ENCODE results near the gene ROR2. TPM values are rescaled to one million over a fixed set of nuclear protein-coding genes. Genes with fewer than 3 reads are reported as not detected.

The ROR2 gene
- total RNA-seq, 1 experiment from 2014 or later = 2.7 TPM

GRCh38 chr9:91905991-91906469, 44.0 kb downstream of the ROR2 start:
- Histone ChIP-seq H3K27ac (ENCODE audit: insufficient read length, low read depth, low read length) (no peak overlapping the region), H2BK120ac (ENCODE audit: low read depth, low read length, poor library complexity, severe bottlenecking) (no peak overlapping the region), H3T11ph (ENCODE audit: low read length) (no peak overlapping the region), H4K20me1 (ENCODE audit: control insufficient read depth, insufficient read depth, insufficient read length) (peaks cover 3% of the 10 kb centered on the region), H3K27me3 (ENCODE audit: insufficient read depth, low read length) (no peaks in the 10 kb centered on the region; the same call in 1 of the 2 replicates), H3K9me3 (ENCODE audit: control insufficient read depth, low read depth, low read length) (no peaks in the 10 kb centered on the region), H3K4me1 (ENCODE audit: insufficient read depth, low read length) (peaks cover 3% of the 10 kb centered on the region; the same call in 1 of the 2 replicates), H2BK20ac (ENCODE audit: low read depth, low read length, poor library complexity, severe bottlenecking) (no peak overlapping the region), H4K5ac (ENCODE audit: insufficient read length, low read depth, low read length) (no peak overlapping the region), H2AFZ (ENCODE audit: low read length) (no peak overlapping the region), H2BK5ac (ENCODE audit: insufficient read length, low read length) (no peak overlapping the region), H3K4me2 (ENCODE audit: insufficient read depth, insufficient read length, low read length) (no peak overlapping the region), H4K8ac (replicated peaks; ENCODE audit: insufficient read length, low read depth, low read length) (no peak overlapping the region), H4K91ac (ENCODE audit: insufficient read length, low read depth, low read length) (no peak overlapping the region), H2BK12ac (ENCODE audit: insufficient read length, low read depth, low read length) (no peak overlapping the region), H2BK15ac (ENCODE audit: low read depth, low read length) (no peak overlapping the region), H3K9ac (ENCODE audit: extremely low read depth, insufficient read length, low read length) (no peak overlapping the region), H2AK5ac (ENCODE audit: insufficient read length, low read length) (no peak overlapping the region), H3K4ac (ENCODE audit: low read depth, low read length) (no peak overlapping the region), H3K23me2 (ENCODE audit: insufficient read length, low read depth, low read length, poor library complexity, severe bottlenecking) (no peaks in the 10 kb centered on the region), H3K23ac (ENCODE audit: insufficient read length, low read depth, low read length) (no peak overlapping the region), H3K79me1 (ENCODE audit: insufficient read depth, low read depth, low read length, poor library complexity, severe bottlenecking) (no peaks in the 10 kb centered on the region), H3K56ac (ENCODE audit: insufficient read length, low read depth, low read length) (no peak overlapping the region), H3K14ac (ENCODE audit: insufficient read depth, low read length) (no peak overlapping the region), H3K18ac (ENCODE audit: insufficient read length, low read depth, low read length) (no peak overlapping the region), H3K79me2 (ENCODE audit: insufficient read depth, low read length) (no peaks in the 10 kb centered on the region)
- H3K27ac Mint-ChIP-seq = peak overlapping the region in 1 of 3 experiments; percentile 31; a peak in 1 of 7 replicates
- no peak for DNase-seq
- H3K9me3 Mint-ChIP-seq = no peaks in the 10 kb centered on the region; a peak in 1 of 5 replicates
- TF ChIP-seq CTCF (conservative IDR thresholded peaks at IDR 0.05) = no peak
- no CpG with 5 or more reads among the region's 11 CpGs for WGBS (ENCODE audit: extremely low coverage, insufficient read length, low lambda C conversion rate)
- H3K4me3 Mint-ChIP-seq = no peak overlapping the region
- H3K4me1 Mint-ChIP-seq = peaks cover 28 to 36% of the 10 kb centered on the region in 2 experiments
- H3K36me3 Mint-ChIP-seq (ENCODE audit: insufficient read depth in 1 of 3, low read depth in 3 of 3) = no peaks in the 10 kb centered on the region; a peak in 1 of 7 replicates
- H3K27me3 Mint-ChIP-seq (ENCODE audit: low read depth) = peaks cover 38% of the 10 kb centered on the region
